CD14-positive monocyte (primary cell): Measurements from ENCODE around the gene CFAP221. TPM values are rescaled to one million over a fixed set of nuclear protein-coding genes. Genes with fewer than 3 reads are reported as not detected.

ENCODE experiments used
- DNase-seq, 3 donors: peaks; one replicate each; pipeline ENCODE4 v3.0.0-alpha.2; 2011 to 2022
- H2AFZ ChIP-seq: 2 replicates; pipeline ENCODE4 v1.6.0; 2012; ENCODE audit warnings: mild to moderate bottlenecking, low read depth, low read length, inconsistent platforms; ENCODE audit not compliant: insufficient read depth, poor library complexity, severe bottlenecking
- H3K27ac ChIP-seq, 2 donors: 1 replicate in 1 of 2; 2 replicates in 1 of 2; pipeline ENCODE4 v1.5.1; 2012 to 2013; ENCODE audit warnings: low read length in 2 of 2, control low read depth in 1 of 2, inconsistent platforms in 1 of 2, low read depth in 1 of 2, mild to moderate bottlenecking in 1 of 2
- H3K27me3 ChIP-seq, 2 donors: one replicate each; pipeline versions ENCODE4 v1.6.0 to v1.6.1; 2011 to 2013; ENCODE audit warnings: low read length in 2 of 2; ENCODE audit not compliant: control insufficient read depth in 2 of 2, insufficient read depth in 2 of 2
- H3K36me3 ChIP-seq, 2 donors: replicated peaks in 1 of 2; 1 replicate in 1 of 2; 2 replicates in 1 of 2; pipeline versions ENCODE4 v1.5.1 to v1.6.1; 2012 to 2013; ENCODE audit warnings: low read length in 2 of 2, control low read depth in 1 of 2, inconsistent platforms in 1 of 2, mild to moderate bottlenecking in 1 of 2; ENCODE audit not compliant: insufficient read depth in 2 of 2, control insufficient read depth in 1 of 2
- H3K4me1 ChIP-seq, 2 donors: 1 replicate in 1 of 2; 2 replicates in 1 of 2; pipeline versions ENCODE4 v1.5.1 to v1.6.1; 2012 to 2013; ENCODE audit warnings: low read length in 2 of 2, control low read depth in 1 of 2, inconsistent platforms in 1 of 2, mild to moderate bottlenecking in 1 of 2, moderate library complexity in 1 of 2; ENCODE audit not compliant: insufficient read depth in 2 of 2, control insufficient read depth in 1 of 2
- H3K4me2 ChIP-seq: replicated peaks from 2 replicates; pipeline ENCODE3; 2012; ENCODE audit warnings: low read length, moderate library complexity, mild to moderate bottlenecking; ENCODE audit not compliant: poor library complexity, severe bottlenecking; ENCODE audit errors: extremely low read depth
- H3K4me3 ChIP-seq, 3 experiments: fragments of 200-600 bp in 1 of 3; sonication (generic) in 1 of 3; replicated peaks in 1 of 3; 1 replicate in 2 of 3; 2 replicates in 1 of 3; pipeline ENCODE4 v1.5.1; 2011 to 2013; ENCODE audit warnings: low read length in 3 of 3, mild to moderate bottlenecking in 3 of 3, control low read depth in 2 of 3, low read depth in 2 of 3, inconsistent platforms in 1 of 3, moderate library complexity in 1 of 3
- H3K79me2 ChIP-seq: 2 replicates; pipeline ENCODE4 v1.6.0; 2012; ENCODE audit warnings: mild to moderate bottlenecking, control low read depth, inconsistent platforms, low read length, moderate library complexity; ENCODE audit not compliant: insufficient read depth
- H3K9ac ChIP-seq: 2 replicates; pipeline ENCODE4 v1.6.0; 2017; ENCODE audit warnings: low read length, mild to moderate bottlenecking; ENCODE audit not compliant: insufficient read depth, poor library complexity, severe bottlenecking
- H3K9me3 ChIP-seq, 2 donors: replicated peaks in 1 of 2; 1 replicate in 1 of 2; 2 replicates in 1 of 2; pipeline versions ENCODE4 v1.5.1 to v1.6.1; 2012 to 2013; ENCODE audit warnings: low read length in 2 of 2, control low read depth in 1 of 2; ENCODE audit not compliant: control insufficient read depth in 1 of 2, insufficient read depth in 1 of 2
- H4K20me1 ChIP-seq: 2 replicates; pipeline ENCODE4 v1.6.0; 2012; ENCODE audit warnings: mild to moderate bottlenecking, low read length, control low read depth, moderate library complexity; ENCODE audit not compliant: insufficient read depth
- H3K27ac Mint-ChIP-seq, 7 donors: one replicate each; pipeline ENCODE4 v1.8.0; 2020; ENCODE audit warnings: mild to moderate bottlenecking in 7 of 7, mixed read lengths in 7 of 7, moderate library complexity in 6 of 7, inconsistent platforms in 2 of 7
- H3K27me3 Mint-ChIP-seq, 3 donors: one replicate each; pipeline ENCODE4 v1.8.0; 2021 to 2022; ENCODE audit warnings: low read depth in 3 of 3, mild to moderate bottlenecking in 3 of 3, mixed read lengths in 3 of 3, moderate library complexity in 3 of 3, inconsistent platforms in 1 of 3
- H3K36me3 Mint-ChIP-seq, 2 donors: one replicate each; pipeline ENCODE4 v1.8.0; 2020; ENCODE audit warnings: mixed read lengths in 2 of 2, inconsistent platforms in 1 of 2, mild to moderate bottlenecking in 1 of 2
- H3K4me1 Mint-ChIP-seq: one replicate; pipeline ENCODE4 v1.8.0; 2020; ENCODE audit warnings: mild to moderate bottlenecking, mixed read lengths
- H3K4me3 Mint-ChIP-seq, 2 donors: one replicate each; pipeline ENCODE4 v1.8.0; 2020; ENCODE audit warnings: mild to moderate bottlenecking in 2 of 2, mixed read lengths in 2 of 2, moderate library complexity in 1 of 2
- H3K9me3 Mint-ChIP-seq, 7 donors: one replicate each; pipeline ENCODE4 v1.8.0; 2020 to 2022; ENCODE audit warnings: mixed read lengths in 7 of 7, mild to moderate bottlenecking in 6 of 7, moderate library complexity in 6 of 7, inconsistent platforms in 2 of 7
- CTCF ChIP-seq: fragments of 200-600 bp; IDR thresholded peaks from one replicate; pipeline ENCODE4 v1.8.0; 2022; ENCODE audit warnings: antibody characterized with exemption, mild to moderate bottlenecking
- WGBS: methylation state at CpG from one replicate; pipeline ENCODE4 v1.1.5; 2013; ENCODE audit warnings: missing lambda C conversion rate; ENCODE audit not compliant: insufficient coverage; 5-methylcytosine and 5-hydroxymethylcytosine counted together
- intact Hi-C, 2 donors: fragments of 100-400 bp; cut with micrococcal nuclease; formaldehyde crosslinking; loops; one replicate each; pipeline versions ENCODE4 v1.15.0 to v1.15.1; 2023
- polyA plus RNA-seq, 3 donors: library from polyadenylated mRNA; depleted of rRNA in 1 of 3; unstranded in 2 of 3; stranded (reverse) in 1 of 3; fragments of 300-500 nt in 2 of 3; fragments of >200 nt in 1 of 3; fragmentation: Illumina TruSeq in 2 of 3; gene quantifications; 1 replicate in 2 of 3; 2 replicates in 1 of 3; pipeline ENCODE4 v1.2.3, GENCODE V29; 2012 to 2021

Gene CFAP221
- polyA plus RNA-seq, 3 donors, result not detected

GRCh38 chr2:119596638-119597037, 52.4 kb downstream of the CFAP221 start:
- peaks cover 2 to 8% (median 3%) of the 10 kb centered on the region in 3 donors for H3K27me3 Mint-ChIP-seq
- H3K9ac ChIP-seq, result no peak overlapping the region

GRCh38 chr2:119598596-119599263, 54.5 kb downstream of the CFAP221 start:
- Mint-ChIP-seq H3K27ac (no peak overlapping the region), H3K4me1 (no peaks in the 10 kb centered on the region), H3K4me3 (no peak overlapping the region), H3K9me3 (peaks cover 0 to under 1% (median 0%) of the 10 kb centered on the region in 7 donors), H3K27me3 (peaks cover 3 to 5% (median 3%) of the 10 kb centered on the region in 3 donors), H3K36me3 (no peaks in the 10 kb centered on the region)
- Histone ChIP-seq H3K36me3 (no peaks in the 10 kb centered on the region), H3K4me3 (no peak overlapping the region), H3K27me3 (no peaks in the 10 kb centered on the region), H3K27ac (no peak overlapping the region), H4K20me1 (no peaks in the 10 kb centered on the region), H2AFZ (no peak overlapping the region), H3K9me3 (no peaks in the 10 kb centered on the region), H3K4me2 (no peak overlapping the region), H3K9ac (no peak overlapping the region), H3K4me1 (no peaks in the 10 kb centered on the region), H3K79me2 (no peaks in the 10 kb centered on the region)
- no peak for TF ChIP-seq CTCF
- no peak for DNase-seq
- WGBS, result 100% methylated on average over 2 of the region's 5 CpGs
- intact Hi-C loops, result no loop called here

More at GRCh38 chr2:119596638-119597037, 52.4 kb downstream of the CFAP221 start:
- no peaks in the 10 kb centered on the region for H3K27me3 ChIP-seq
- H3K4me2 ChIP-seq, result no peak overlapping the region
- no peaks in the 10 kb centered on the region for H3K79me2 ChIP-seq
- Mint-ChIP-seq H3K9me3 (peaks cover 0 to 2% (median 0%) of the 10 kb centered on the region in 7 donors), H3K36me3 (no peaks in the 10 kb centered on the region), H3K4me1 (no peaks in the 10 kb centered on the region), H3K4me3 (no peak overlapping the region), H3K27ac (no peak overlapping the region)
- WGBS, result 88% methylated on average over 2 of the region's 6 CpGs
- intact Hi-C loops, result no loop called here
- no peaks in the 10 kb centered on the region for H3K4me1 ChIP-seq
- H4K20me1 ChIP-seq, result no peaks in the 10 kb centered on the region
- no peak overlapping the region for H2AFZ ChIP-seq
- no peaks in the 10 kb centered on the region for H3K9me3 ChIP-seq
- no peak overlapping the region for H3K27ac ChIP-seq
- no peak for DNase-seq
- no peak for TF ChIP-seq CTCF
- H3K4me3 ChIP-seq, result no peak overlapping the region
- H3K36me3 ChIP-seq, result no peaks in the 10 kb centered on the region
